ENCODE measurements around the gene ATP6V1G2.

GRCh38 chr6:31502586-31502985, 43.8 kb downstream of the ATP6V1G2 start:
- TF ChIP-seq, protein P1, sequence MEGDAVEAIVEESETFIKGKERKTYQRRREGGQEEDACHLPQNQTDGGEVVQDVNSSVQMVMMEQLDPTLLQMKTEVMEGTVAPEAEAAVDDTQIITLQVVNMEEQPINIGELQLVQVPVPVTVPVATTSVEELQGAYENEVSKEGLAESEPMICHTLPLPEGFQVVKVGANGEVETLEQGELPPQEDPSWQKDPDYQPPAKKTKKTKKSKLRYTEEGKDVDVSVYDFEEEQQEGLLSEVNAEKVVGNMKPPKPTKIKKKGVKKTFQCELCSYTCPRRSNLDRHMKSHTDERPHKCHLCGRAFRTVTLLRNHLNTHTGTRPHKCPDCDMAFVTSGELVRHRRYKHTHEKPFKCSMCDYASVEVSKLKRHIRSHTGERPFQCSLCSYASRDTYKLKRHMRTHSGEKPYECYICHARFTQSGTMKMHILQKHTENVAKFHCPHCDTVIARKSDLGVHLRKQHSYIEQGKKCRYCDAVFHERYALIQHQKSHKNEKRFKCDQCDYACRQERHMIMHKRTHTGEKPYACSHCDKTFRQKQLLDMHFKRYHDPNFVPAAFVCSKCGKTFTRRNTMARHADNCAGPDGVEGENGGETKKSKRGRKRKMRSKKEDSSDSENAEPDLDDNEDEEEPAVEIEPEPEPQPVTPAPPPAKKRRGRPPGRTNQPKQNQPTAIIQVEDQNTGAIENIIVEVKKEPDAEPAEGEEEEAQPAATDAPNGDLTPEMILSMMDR (IDR thresholded peaks at IDR 0.05), result no peak
- TF ChIP-seq EP300 (IDR thresholded peaks at IDR 0.05; ENCODE audit: low read depth) (no peak), POLR2AphosphoS5 (IDR thresholded peaks at IDR 0.05) (no peak), POLR2A (IDR thresholded peaks at IDR 0.05) (no peak)
